Astrocyte of the spinal cord (primary cell): ENCODE data around the gene PITPNB.
A peak's percentile ranks its signal among the peaks of the same experiment; 100 is the strongest.

Experiments used
- DNase-seq: peaks from one replicate; pipeline ENCODE4 v3.0.0; 2011; ENCODE audit warnings: low read depth, low spot score
- H3K4me3 ChIP-seq: 2 replicates; pipeline ENCODE4 v1.5.1; 2011; ENCODE audit warnings: low read depth, mild to moderate bottlenecking, low read length, moderate library complexity
- in situ Hi-C: cut with HindIII; loops from 2 replicates; pipeline ENCODE4 v1.10.0; 2017; ENCODE audit warnings: low sequenced_read_pairs
- TF ChIP-seq, protein P1 (sequence below): IDR thresholded peaks from 2 replicates; pipeline ENCODE4 v1.5.1; 2012; ENCODE audit warnings: low read depth, mild to moderate bottlenecking, low read length, inconsistent platforms

The PITPNB gene

GRCh38 chr22:27937453-27937852, 18.4 kb upstream of the PITPNB start:
- in situ Hi-C loops, result no loop called here
- TF ChIP-seq, protein P1, sequence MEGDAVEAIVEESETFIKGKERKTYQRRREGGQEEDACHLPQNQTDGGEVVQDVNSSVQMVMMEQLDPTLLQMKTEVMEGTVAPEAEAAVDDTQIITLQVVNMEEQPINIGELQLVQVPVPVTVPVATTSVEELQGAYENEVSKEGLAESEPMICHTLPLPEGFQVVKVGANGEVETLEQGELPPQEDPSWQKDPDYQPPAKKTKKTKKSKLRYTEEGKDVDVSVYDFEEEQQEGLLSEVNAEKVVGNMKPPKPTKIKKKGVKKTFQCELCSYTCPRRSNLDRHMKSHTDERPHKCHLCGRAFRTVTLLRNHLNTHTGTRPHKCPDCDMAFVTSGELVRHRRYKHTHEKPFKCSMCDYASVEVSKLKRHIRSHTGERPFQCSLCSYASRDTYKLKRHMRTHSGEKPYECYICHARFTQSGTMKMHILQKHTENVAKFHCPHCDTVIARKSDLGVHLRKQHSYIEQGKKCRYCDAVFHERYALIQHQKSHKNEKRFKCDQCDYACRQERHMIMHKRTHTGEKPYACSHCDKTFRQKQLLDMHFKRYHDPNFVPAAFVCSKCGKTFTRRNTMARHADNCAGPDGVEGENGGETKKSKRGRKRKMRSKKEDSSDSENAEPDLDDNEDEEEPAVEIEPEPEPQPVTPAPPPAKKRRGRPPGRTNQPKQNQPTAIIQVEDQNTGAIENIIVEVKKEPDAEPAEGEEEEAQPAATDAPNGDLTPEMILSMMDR, result peak; percentile 19
- H3K4me3 ChIP-seq, result no peak overlapping the region
- no peak for DNase-seq

- H3K4me3 ChIP-seq, result no peak overlapping the region
- no peak for DNase-seq
- in situ Hi-C loops, result no loop called here
- TF ChIP-seq, protein P1, result no peak
Measured at GRCh38 chr22:27935897-27936296, 16.8 kb upstream of the PITPNB start.

DNA sequence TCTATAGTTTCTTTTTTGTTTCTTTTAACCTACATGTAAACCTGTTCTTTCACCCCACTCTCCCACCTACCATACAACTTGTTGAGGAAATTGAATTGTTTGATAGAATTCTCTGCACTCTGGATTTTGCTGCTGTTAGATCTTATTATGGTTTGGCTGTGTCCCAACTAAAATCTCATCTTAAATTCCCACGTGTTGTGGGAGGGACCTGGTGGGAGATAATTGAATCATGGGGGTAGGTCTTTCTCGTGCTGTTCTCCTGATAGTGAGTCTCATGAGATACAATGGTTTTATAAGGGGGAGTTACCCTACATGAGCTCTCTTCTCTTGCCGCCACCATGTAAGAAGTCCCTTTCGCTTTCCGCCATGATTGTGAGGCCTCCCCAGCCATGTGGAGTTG, 15.0 kb upstream of the PITPNB start:
- no peak overlapping the region for H3K4me3 ChIP-seq
- TF ChIP-seq, protein P1, result no peak
- DNase-seq, result no peak
- in situ Hi-C loops, result no loop called here

- DNase-seq, result no peak
- TF ChIP-seq, protein P1, result no peak
- H3K4me3 ChIP-seq, result no peak overlapping the region
- in situ Hi-C loops, result no loop called here
Measured at GRCh38 chr22:27933186-27933983, 14.3 kb upstream of the PITPNB start.

- TF ChIP-seq, protein P1, result no peak
- H3K4me3 ChIP-seq, result no peak overlapping the region
- no peak for DNase-seq
- in situ Hi-C loops, result no loop called here
Measured at GRCh38 chr22:27930331-27931060, 11.4 kb upstream of the PITPNB start.

GRCh38 chr22:27927608-27928007, 8.6 kb upstream of the PITPNB start:
- TF ChIP-seq, protein P1, result no peak
- no peak overlapping the region for H3K4me3 ChIP-seq
- no peak for DNase-seq
- in situ Hi-C loops, result no loop called here
